GM06990 (cell line): ENCODE results near the gene TAP2.
A peak's percentile ranks its signal among the peaks of the same experiment; 100 is the strongest.

ENCODE experiments used
- DNase-seq: peaks from one replicate; pipeline ENCODE4 v3.0.0-alpha.2; 2011; ENCODE audit not compliant: insufficient read length; ENCODE audit errors: extremely low read depth
- H3K27me3 ChIP-seq: replicated peaks from 2 replicates; pipeline ENCODE4 v1.6.0; 2011; ENCODE audit warnings: low read length; ENCODE audit not compliant: control insufficient read depth, insufficient read depth
- H3K36me3 ChIP-seq: 2 replicates; pipeline ENCODE4 v1.5.1; 2011; ENCODE audit warnings: low read length; ENCODE audit not compliant: control insufficient read depth, insufficient read depth
- H3K4me3 ChIP-seq: replicated peaks from 2 replicates; pipeline ENCODE4 v1.5.1; 2011; ENCODE audit warnings: low read depth, mild to moderate bottlenecking, control low read depth, low read length
- CTCF ChIP-seq: IDR thresholded peaks from 2 replicates; pipeline ENCODE4 v1.5.1; 2011; ENCODE audit warnings: low read length, control low read depth, mild to moderate bottlenecking, inconsistent platforms; ENCODE audit not compliant: insufficient read depth, poor library complexity, severe bottlenecking

TAP2 gene

GRCh38 chr6:32838114-32838958 lies at the start of gene TAP2:
TAP2 (minus strand) TSS chr6:32838739; CDS start chr6:32838233, 506 bp downstream.
- peak within 1 kb of the TSS; percentile 87 for H3K4me3 ChIP-seq
- peaks cover 11% of the 10 kb centered on the region for H3K36me3 ChIP-seq
- TF ChIP-seq CTCF, result peak; percentile 95
- peak; percentile 96 for DNase-seq
- no peaks in the 10 kb centered on the region for H3K27me3 ChIP-seq

DNA sequence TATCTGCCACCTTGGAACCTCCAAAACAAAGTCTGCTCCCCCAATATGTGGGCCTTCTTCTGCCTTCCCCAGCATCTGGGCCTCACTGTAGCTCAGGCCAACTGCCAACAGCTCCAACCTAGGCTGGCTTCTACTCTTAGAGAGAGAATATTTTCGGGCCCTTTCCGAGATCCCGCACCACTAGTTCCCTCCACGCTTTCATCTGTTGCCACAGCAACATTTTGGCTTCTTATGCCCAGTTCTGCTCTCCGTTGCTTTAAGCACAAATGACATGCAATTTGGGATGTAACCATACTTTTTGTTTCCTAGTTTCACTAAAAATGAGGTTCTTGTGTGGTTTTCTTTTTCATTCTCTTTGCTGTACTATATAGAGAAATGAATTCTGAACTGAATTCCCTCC lies 49.1 kb upstream of the TAP2 start:
- no peak overlapping the region for H3K4me3 ChIP-seq
- TF ChIP-seq CTCF, result no peak
- no peak for DNase-seq
- no peaks in the 10 kb centered on the region for H3K27me3 ChIP-seq
- H3K36me3 ChIP-seq, result no peaks in the 10 kb centered on the region

DNA sequence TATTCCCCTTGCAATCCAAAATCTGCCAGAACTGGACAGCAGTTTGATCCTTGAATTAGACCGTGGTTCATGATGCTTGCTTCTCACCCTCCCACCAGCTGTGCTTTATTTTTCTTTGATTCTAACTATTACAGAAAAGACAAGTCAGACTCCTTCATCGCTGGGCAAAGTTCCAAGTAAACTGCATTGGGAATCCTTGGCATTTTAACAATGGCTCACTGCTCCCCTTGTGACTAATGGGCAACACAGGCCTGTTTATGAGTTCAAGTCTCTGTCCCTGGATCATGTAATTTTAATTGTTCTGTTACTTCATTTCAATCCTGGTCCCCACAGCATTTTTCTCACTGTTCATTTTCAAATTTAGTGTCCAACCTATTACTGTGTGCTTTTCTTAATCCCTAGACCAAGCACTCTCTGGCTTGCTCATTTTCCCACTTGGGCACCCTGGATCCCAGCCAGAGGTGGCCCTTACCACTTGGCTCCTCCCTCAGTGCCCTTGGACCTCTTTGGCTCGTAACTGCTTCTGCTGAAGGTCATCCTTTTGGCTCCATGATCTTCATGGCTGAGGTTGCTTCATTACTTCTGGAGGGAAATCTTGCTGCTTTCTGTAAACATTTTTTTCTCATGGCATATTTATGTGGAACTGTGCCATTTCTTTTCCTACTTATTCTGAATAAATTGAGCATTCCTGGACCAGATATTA lies 48.3 kb upstream of the TAP2 start:
- Histone ChIP-seq H3K4me3 (no peak overlapping the region), H3K36me3 (no peaks in the 10 kb centered on the region), H3K27me3 (no peaks in the 10 kb centered on the region)
- no peak for DNase-seq
- no peak for TF ChIP-seq CTCF

DNA sequence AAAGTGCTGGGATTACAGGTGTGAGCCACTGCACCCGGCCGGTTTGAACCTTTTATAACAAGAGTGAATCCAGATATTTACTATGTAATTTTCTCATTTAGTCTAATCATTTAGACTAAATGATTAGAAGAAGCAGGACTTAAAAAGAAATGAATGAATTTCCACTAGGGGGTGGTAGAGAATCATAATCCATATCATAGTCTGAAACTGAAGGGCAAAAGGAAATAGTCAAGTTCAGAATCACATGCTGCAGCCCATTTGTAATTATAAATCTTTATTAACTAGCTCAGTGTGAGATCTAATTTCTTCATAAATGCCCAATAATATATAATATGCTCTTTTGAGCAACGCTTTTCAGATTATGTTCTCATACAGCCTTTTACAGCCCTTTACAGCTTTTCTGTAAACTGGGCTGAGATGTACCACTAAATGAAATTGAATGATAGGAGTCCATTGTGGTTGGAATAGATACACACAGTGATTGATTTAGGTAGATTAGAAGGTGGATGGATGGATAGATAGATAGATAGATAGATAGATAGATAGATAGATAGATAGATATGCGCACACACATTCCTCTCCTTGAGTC lies 47.3 kb upstream of the TAP2 start:
- peak; percentile 42 for TF ChIP-seq CTCF
- Histone ChIP-seq H3K27me3 (no peaks in the 10 kb centered on the region), H3K36me3 (no peaks in the 10 kb centered on the region), H3K4me3 (no peak overlapping the region)
- DNase-seq, result peak; percentile 31

- DNase-seq, result no peak
- H3K27me3 ChIP-seq, result no peaks in the 10 kb centered on the region
- TF ChIP-seq CTCF, result no peak
Measured at GRCh38 chr6:32883789-32884188, 45.2 kb upstream of the TAP2 start.

More at GRCh38 chr6:32883789-32884188, 45.2 kb upstream of the TAP2 start:
- Histone ChIP-seq H3K36me3 (no peaks in the 10 kb centered on the region), H3K4me3 (no peak overlapping the region)
